Endothelial cell of umbilical vein (primary cell): ENCODE measurements around the gene HPSE2. TPM values are rescaled to one million over a fixed set of nuclear protein-coding genes. Genes with fewer than 3 reads are reported as not detected.

Experiments used
- BruUV-seq: library from RNA; stranded (reverse); fragments of 400-500 nt; replicated peaks from 2 replicates; lab custom pipeline; 2021; lab: Mats Ljungman, UMichigan
- CTCF ChIA-PET: fragments of 300-600, 350-600 bp; sonication (Branson Sonifier 250); formaldehyde crosslinking; loops from one replicate; lab custom pipeline; 2021; ENCODE audit warnings: antibody characterized with exemption, inconsistent platforms; lab: Charles Lee
- POLR2A ChIA-PET: fragments of 300-600, 350-600 bp; sonication (Branson Sonifier 250); formaldehyde crosslinking; loops from one replicate; lab custom pipeline; 2021; ENCODE audit warnings: antibody characterized with exemption, inconsistent platforms; lab: Charles Lee
- DNase-seq: peaks from one replicate; pipeline ENCODE4 v3.0.0-alpha.2; 2011; ENCODE audit warnings: low read depth, low spot score
- FAIRE-seq: peaks from 2 replicates; lab custom pipeline; 2011; peaks lifted over from hg19 to GRCh38; lab: Jason Lieb, UNC
- H2AFZ ChIP-seq: 2 replicates; pipeline ENCODE4 v1.6.0; 2012; ENCODE audit warnings: low read depth, low read length, control low read depth, inconsistent platforms
- H3K27ac ChIP-seq: 2 replicates; pipeline ENCODE4 v1.5.1; 2011; ENCODE audit warnings: low read depth, mild to moderate bottlenecking, control low read depth, low read length, moderate library complexity; ENCODE audit not compliant: insufficient read depth
- H3K27me3 ChIP-seq, 2 experiments: 2 replicates each; pipeline versions ENCODE4 v1.6.0 to v1.6.1; 2011; ENCODE audit warnings: low read length in 2 of 2, mixed read lengths in 1 of 2; ENCODE audit not compliant: control insufficient read depth in 2 of 2, insufficient read depth in 2 of 2
- H3K36me3 ChIP-seq, 2 experiments: 2 replicates in 1 of 2; 3 replicates in 1 of 2; pipeline ENCODE4 v1.5.1; 2011; ENCODE audit warnings: low read length in 2 of 2, mild to moderate bottlenecking in 1 of 2, moderate library complexity in 1 of 2; ENCODE audit not compliant: control insufficient read depth in 2 of 2, insufficient read depth in 2 of 2; ENCODE audit errors: extremely low read depth in 1 of 2
- H3K4me1 ChIP-seq: 3 replicates; pipeline ENCODE4 v1.5.1; 2011; ENCODE audit warnings: mild to moderate bottlenecking, low read length; ENCODE audit not compliant: control insufficient read depth, insufficient read depth; ENCODE audit errors: extremely low read depth
- H3K4me2 ChIP-seq: 2 replicates; pipeline ENCODE4 v1.6.1; 2011; ENCODE audit warnings: low read length, control low read depth, mixed read lengths; ENCODE audit not compliant: insufficient read depth
- H3K4me3 ChIP-seq, 3 experiments: fragments of 200-600 bp in 1 of 3; sonication (generic), shearing (Covaris generic) in 1 of 3; replicated peaks in 1 of 3; 2 replicates each; pipeline ENCODE4 v1.5.1; 2011 to 2016; ENCODE audit warnings: control low read depth in 3 of 3, low read length in 3 of 3, mild to moderate bottlenecking in 2 of 3, inconsistent platforms in 1 of 3, low read depth in 1 of 3, moderate library complexity in 1 of 3; ENCODE audit not compliant: insufficient read depth in 1 of 3
- H3K79me2 ChIP-seq: 2 replicates; pipeline ENCODE4 v1.6.0; 2012; ENCODE audit warnings: low read length, inconsistent platforms; ENCODE audit not compliant: control insufficient read depth, insufficient read depth
- H3K9ac ChIP-seq: replicated peaks from 2 replicates; pipeline ENCODE3; 2011; ENCODE audit warnings: low read length, control low read depth; ENCODE audit not compliant: insufficient read depth; ENCODE audit errors: extremely low read depth
- H3K9me1 ChIP-seq: replicated peaks from 3 replicates; pipeline ENCODE4 v1.6.0; 2011; ENCODE audit warnings: mild to moderate bottlenecking, low read length; ENCODE audit not compliant: control insufficient read depth, insufficient read depth; ENCODE audit errors: extremely low read depth
- H3K9me3 ChIP-seq: replicated peaks from 2 replicates; pipeline ENCODE4 v1.5.1; 2012; ENCODE audit warnings: low read length, inconsistent platforms; ENCODE audit not compliant: control insufficient read depth, insufficient read depth
- H4K20me1 ChIP-seq: replicated peaks from 2 replicates; pipeline ENCODE3; 2011; ENCODE audit warnings: mild to moderate bottlenecking, low read length; ENCODE audit not compliant: control insufficient read depth, insufficient read depth; ENCODE audit errors: extremely low read depth
- CTCF ChIP-seq, 2 donors: IDR thresholded peaks; 1 replicate in 1 of 2; 2 replicates in 1 of 2; pipeline ENCODE4 v1.5.1; 2011; ENCODE audit warnings: low read length in 2 of 2, mild to moderate bottlenecking in 2 of 2, moderate library complexity in 2 of 2, control low read depth in 1 of 2, inconsistent platforms in 1 of 2, low read depth in 1 of 2; ENCODE audit not compliant: insufficient read depth in 1 of 2; ENCODE audit errors: extremely low read depth in 1 of 2
- EZH2 ChIP-seq: IDR thresholded peaks from 2 replicates; pipeline ENCODE4 v1.6.1; 2012; ENCODE audit warnings: borderline replicate concordance, low read depth, mild to moderate bottlenecking, moderate library complexity, low read length, inconsistent platforms; ENCODE audit not compliant: severe bottlenecking
- FOS ChIP-seq: IDR thresholded peaks from 2 replicates; pipeline ENCODE4 v1.6.1; 2011; ENCODE audit warnings: mild to moderate bottlenecking, low read length, moderate library complexity, borderline replicate concordance; ENCODE audit not compliant: insufficient read depth
- GATA2 ChIP-seq: IDR thresholded peaks from 2 replicates; pipeline ENCODE4 v1.7.0; 2011; ENCODE audit warnings: low read depth, mild to moderate bottlenecking, moderate library complexity, mixed read lengths, low read length; ENCODE audit not compliant: insufficient read length, insufficient read depth
- JUN ChIP-seq: IDR thresholded peaks from 2 replicates; pipeline ENCODE4 v1.6.1; 2011; ENCODE audit warnings: borderline replicate concordance, low read depth; ENCODE audit not compliant: insufficient read length, insufficient read depth
- MYC ChIP-seq: IDR thresholded peaks from one replicate; pipeline ENCODE4 v1.6.1; 2011; ENCODE audit warnings: mild to moderate bottlenecking, low read depth, low read length
- POLR2A ChIP-seq: IDR thresholded peaks from 2 replicates; pipeline ENCODE4 v1.6.1; 2012; ENCODE audit warnings: low read depth, mild to moderate bottlenecking, control low read depth, low read length
- POLR2AphosphoS5 ChIP-seq: IDR thresholded peaks from 2 replicates; pipeline ENCODE4 v1.6.1; 2012; ENCODE audit warnings: low read depth, mild to moderate bottlenecking, control low read depth, low read length, moderate library complexity; ENCODE audit not compliant: insufficient read depth
- dilution Hi-C: fragments of 300-500 bp; cut with MboI; formaldehyde crosslinking; loops from one replicate; pipeline ENCODE4 v1.15.0; 2019; ENCODE audit warnings: low sequenced_read_pairs; ENCODE audit not compliant: extremely low pct_ligation_motif_present
- intact Hi-C: fragments of 100-400 bp; cut with micrococcal nuclease; formaldehyde crosslinking; loops from one replicate; pipeline ENCODE4 v1.10.0; 2022
- polyA plus RNA-seq, 4 experiments: library from polyadenylated mRNA; depleted of rRNA in 3 of 4; stranded (reverse) in 3 of 4; unstranded in 1 of 4; fragments of >200 nt; gene quantifications; 2 replicates each; pipeline versions ENCODE4 v1.2.1 to v1.2.3, GENCODE V29; 2011 to 2012; ENCODE audit warnings: missing spikeins in 1 of 4
- total RNA-seq: library from RNA; stranded (reverse); gene quantifications from 2 replicates; pipeline ENCODE4 v1.2.3, GENCODE V29; 2021
- TF ChIP-seq, protein P1 (sequence below): IDR thresholded peaks from 2 replicates; pipeline ENCODE4 v1.6.1; 2011; ENCODE audit not compliant: insufficient read depth, insufficient read length

HPSE2 gene
- total and polyA plus RNA-seq, 2 donors (not counting 3 experiments of a cell fraction or from before 2014, with no cell fraction given) = not detected

- no peaks in the 10 kb centered on the region for H3K27me3 ChIP-seq
- no peak overlapping the region for H2AFZ ChIP-seq
- H3K4me3 ChIP-seq = no peak overlapping the region
- H4K20me1 ChIP-seq = no peaks in the 10 kb centered on the region
- FAIRE-seq (no peak), DNase-seq (no peak)
- H3K9me1 ChIP-seq = no peaks in the 10 kb centered on the region
- H3K36me3 ChIP-seq = no peaks in the 10 kb centered on the region
- CTCF ChIA-PET = no interaction called here
- H3K9ac ChIP-seq = no peak overlapping the region
- H3K9me3 ChIP-seq = no peaks in the 10 kb centered on the region
- no peaks in the 10 kb centered on the region for H3K4me1 ChIP-seq
- H3K4me2 ChIP-seq = no peak overlapping the region
- H3K79me2 ChIP-seq = no peaks in the 10 kb centered on the region
- H3K27ac ChIP-seq = no peak overlapping the region
- dilution Hi-C loops (no loop called here), intact Hi-C loops (no loop called here)
- BruUV-seq = no TSS peak
- POLR2A ChIA-PET = no interaction called here
- no peak for TF ChIP-seq CTCF (IDR thresholded peaks at IDR 0.05; ENCODE audit: extremely low read depth in 1 of 2, insufficient read depth in 1 of 2, low read depth in 1 of 2, low read length in 2 of 2)
- TF ChIP-seq JUN = no peak
- TF ChIP-seq EZH2 = no peak
- TF ChIP-seq, protein P1, sequence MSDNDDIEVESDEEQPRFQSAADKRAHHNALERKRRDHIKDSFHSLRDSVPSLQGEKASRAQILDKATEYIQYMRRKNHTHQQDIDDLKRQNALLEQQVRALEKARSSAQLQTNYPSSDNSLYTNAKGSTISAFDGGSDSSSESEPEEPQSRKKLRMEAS = no peak
- TF ChIP-seq POLR2AphosphoS5 = no peak
- no peak for TF ChIP-seq MYC
- TF ChIP-seq FOS = no peak
- TF ChIP-seq GATA2 = no peak
- TF ChIP-seq POLR2A = no peak
Observed at GRCh38 chr10:98880971-98881370, 354.7 kb downstream of the HPSE2 start.
